Common myeloid progenitor, CD34-positive (primary cell): ENCODE measurements around the gene NOTO.
A peak's percentile ranks its signal among the peaks of the same experiment; 100 is the strongest.

Experiments used
- CTCF ChIA-PET: fragments of 350-600 bp; sonication (Branson Sonifier 250); formaldehyde crosslinking; loops from one replicate; lab custom pipeline; 2021; ENCODE audit warnings: antibody characterized with exemption; lab: Charles Lee
- POLR2A ChIA-PET: fragments of 350-600 bp; sonication (Branson Sonifier 250); formaldehyde crosslinking; loops from one replicate; lab custom pipeline; 2021; ENCODE audit warnings: antibody characterized with exemption; lab: Charles Lee
- DNase-seq, 3 donors: peaks; one replicate each; pipeline versions ENCODE4 v3.0.0 to v3.0.0-alpha.2; 2013
- H3K27ac ChIP-seq, 2 experiments: 1 replicate in 1 of 2; 2 replicates in 1 of 2; pipeline ENCODE4 v1.7.0; 2013; ENCODE audit warnings: inconsistent platforms in 2 of 2, low read length in 2 of 2, mild to moderate bottlenecking in 2 of 2, low read depth in 1 of 2, moderate library complexity in 1 of 2; ENCODE audit not compliant: severe bottlenecking in 2 of 2, insufficient read depth in 1 of 2, poor library complexity in 1 of 2
- H3K27me3 ChIP-seq, 5 experiments: replicated peaks in 2 of 5; 1 replicate in 3 of 5; 2 replicates in 2 of 5; pipeline versions ENCODE4 v1.6.1 to v1.7.0; 2013; ENCODE audit warnings: low read length in 4 of 5, mild to moderate bottlenecking in 2 of 5, moderate library complexity in 2 of 5, inconsistent platforms in 1 of 5; ENCODE audit not compliant: insufficient read depth in 5 of 5, control insufficient read depth in 4 of 5
- H3K36me3 ChIP-seq, 4 experiments: 1 replicate in 2 of 4; 2 replicates in 2 of 4; pipeline versions ENCODE4 v1.6.1 to v1.7.0; 2013; ENCODE audit warnings: low read length in 3 of 4, control low read depth in 1 of 4, mild to moderate bottlenecking in 1 of 4; ENCODE audit not compliant: control insufficient read depth in 4 of 4, insufficient read depth in 4 of 4
- H3K4me1 ChIP-seq, 4 experiments: 1 replicate in 3 of 4; 2 replicates in 1 of 4; pipeline versions ENCODE4 v1.6.1 to v1.7.1; 2013; ENCODE audit warnings: low read length in 3 of 4, mild to moderate bottlenecking in 3 of 4, control low read depth in 1 of 4, inconsistent platforms in 1 of 4, moderate library complexity in 1 of 4; ENCODE audit not compliant: control insufficient read depth in 4 of 4, insufficient read depth in 4 of 4; ENCODE audit errors: control extremely low read depth in 1 of 4
- H3K4me3 ChIP-seq, 7 experiments: 1 replicate in 4 of 7; 2 replicates in 3 of 7; pipeline versions ENCODE4 v1.5.1 to v1.7.0; 2013; ENCODE audit warnings: mild to moderate bottlenecking in 7 of 7, low read length in 6 of 7, moderate library complexity in 6 of 7, inconsistent platforms in 2 of 7, low read depth in 2 of 7, control low read depth in 1 of 7; ENCODE audit not compliant: insufficient read depth in 4 of 7, control insufficient read depth in 1 of 7; ENCODE audit errors: extremely low read depth in 1 of 7
- H3K9me3 ChIP-seq, 5 experiments: 1 replicate in 4 of 5; 2 replicates in 1 of 5; pipeline versions ENCODE4 v1.6.1 to v1.7.1; 2013; ENCODE audit warnings: low read length in 4 of 5, mild to moderate bottlenecking in 2 of 5, inconsistent platforms in 1 of 5, low read depth in 1 of 5, moderate library complexity in 1 of 5; ENCODE audit not compliant: control insufficient read depth in 4 of 5, insufficient read depth in 2 of 5; ENCODE audit errors: control extremely low read depth in 1 of 5
- WGBS: methylation state at CpG from one replicate; pipeline ENCODE4 v1.1.5; 2013; ENCODE audit not compliant: insufficient coverage; 5-methylcytosine and 5-hydroxymethylcytosine counted together

NOTO gene

GRCh38 chr2:73243884-73244570, 41.7 kb downstream of the NOTO start:
- H3K27me3 ChIP-seq: no peaks in the 10 kb centered on the region
- H3K9me3 ChIP-seq: no peaks in the 10 kb centered on the region
- DNase-seq: no peak
- WGBS: 77% methylated on average over 4 of the region's 5 CpGs
- peaks cover 33 to 91% (median 80%) of the 10 kb centered on the region in 4 experiments for H3K36me3 ChIP-seq
- ChIA-PET POLR2A (interaction anchor here (1.5 kb wide), 1 partner anchor 9 kb away, joined by 3 read pairs; no protein-coding TSS in a partner anchor), CTCF (interaction anchor here (1.0 to 1.8 kb wide), 4 partner anchors 8 to 46 kb away, joined by 4 to 7 read pairs (median 5); partner anchors contain the start of genes CCT7 and PRADC1)
- H3K27ac ChIP-seq: no peak overlapping the region
- H3K4me3 ChIP-seq: no peak overlapping the region
- no peaks in the 10 kb centered on the region for H3K4me1 ChIP-seq

GRCh38 chr2:73244580-73244979, 42.2 kb downstream of the NOTO start:
- Histone ChIP-seq H3K27me3 (no peaks in the 10 kb centered on the region), H3K4me3 (no peak overlapping the region), H3K4me1 (no peaks in the 10 kb centered on the region), H3K27ac (no peak overlapping the region), H3K9me3 (no peaks in the 10 kb centered on the region), H3K36me3 (peaks cover 36 to 91% (median 80%) of the 10 kb centered on the region in 4 experiments)
- 100% methylated on average over 2 of the region's 3 CpGs for whole genome bisulfite sequencing
- CTCF ChIA-PET: interaction anchor here (1.1 to 1.6 kb wide), 3 partner anchors 9 to 49 kb away, joined by 3 to 7 read pairs (median 5); partner anchors contain the start of gene EGR4
- POLR2A ChIA-PET: interaction anchor here (1.5 kb wide), 1 partner anchor 9 kb away, joined by 3 read pairs; no protein-coding TSS in a partner anchor
- DNase-seq: no peak

- no peak overlapping the region for H3K4me3 ChIP-seq
- POLR2A ChIA-PET: no interaction called here
These were observed 44.5 kb downstream of the NOTO start for GRCh38 chr2:73246850-73247249.

GRCh38 chr2:73249636-73250035, 47.3 kb downstream of the NOTO start:
- ChIA-PET CTCF (interaction anchor here (1.1 to 5.4 kb wide), 3 partner anchors 14 to 41 kb away, joined by 3 to 25 read pairs (median 5); partner anchors contain the start of gene PRADC1), POLR2A (no interaction called here)
- no peak overlapping the region for H3K27ac ChIP-seq
- H3K4me1 ChIP-seq: peaks cover 0 to 8% (median 0%) of the 10 kb centered on the region in 4 experiments
- no peaks in the 10 kb centered on the region for H3K27me3 ChIP-seq
- 92% methylated on average over 9 of the region's 9 CpGs for WGBS
- DNase-seq: no peak
- peaks cover 50 to 98% (median 85%) of the 10 kb centered on the region in 4 experiments for H3K36me3 ChIP-seq
- no peak overlapping the region for H3K4me3 ChIP-seq
- H3K9me3 ChIP-seq: no peaks in the 10 kb centered on the region

More at GRCh38 chr2:73246850-73247249, 44.5 kb downstream of the NOTO start:
- no peaks in the 10 kb centered on the region for H3K9me3 ChIP-seq
- no peaks in the 10 kb centered on the region for H3K4me1 ChIP-seq
- 80% methylated on average over 2 of the region's 3 CpGs for WGBS
- H3K27me3 ChIP-seq: no peaks in the 10 kb centered on the region
- peaks cover 48 to 97% (median 87%) of the 10 kb centered on the region in 4 experiments for H3K36me3 ChIP-seq
- CTCF ChIA-PET: interaction anchor here (1.1 to 1.6 kb wide), 2 partner anchors 24 to 34 kb away, joined by 4 read pairs; no protein-coding TSS in a partner anchor
- DNase-seq: no peak
- H3K27ac ChIP-seq: peak overlapping the region in 1 of 2 experiments; percentile 2

GRCh38 chr2:73250872-73251846, 48.8 kb downstream of the NOTO start:
- no peaks in the 10 kb centered on the region for H3K27me3 ChIP-seq
- no peak for DNase-seq
- ChIA-PET POLR2A (no interaction called here), CTCF (interaction anchor here (1.3 to 5.4 kb wide), 3 partner anchors 11 to 39 kb away, joined by 5 to 25 read pairs (median 5); no protein-coding TSS in a partner anchor)
- WGBS: 97% methylated on average over 12 of the region's 17 CpGs
- H3K27ac ChIP-seq: no peak overlapping the region
- H3K4me1 ChIP-seq: peaks cover 0 to 8% (median 0%) of the 10 kb centered on the region in 4 experiments
- peaks cover 35 to 94% (median 81%) of the 10 kb centered on the region in 4 experiments for H3K36me3 ChIP-seq
- H3K9me3 ChIP-seq: no peaks in the 10 kb centered on the region
- H3K4me3 ChIP-seq: no peak overlapping the region

GRCh38 chr2:73252238-73253027, 50.1 kb downstream of the NOTO start:
- peak overlapping the region in 1 of 2 experiments; percentile 51 for H3K27ac ChIP-seq
- no peak for DNase-seq
- POLR2A ChIA-PET: no interaction called here
- 94% methylated on average over 12 of the region's 17 CpGs for WGBS
- CTCF ChIA-PET: interaction anchor here (1.0 to 5.4 kb wide), 4 partner anchors 8 to 38 kb away, joined by 3 to 25 read pairs (median 5); no protein-coding TSS in a partner anchor
- H3K4me3 ChIP-seq: no peak overlapping the region
- no peaks in the 10 kb centered on the region for H3K27me3 ChIP-seq
- H3K4me1 ChIP-seq: peaks cover 0 to 8% (median 0%) of the 10 kb centered on the region in 4 experiments
- H3K36me3 ChIP-seq: peaks cover 29 to 83% (median 69%) of the 10 kb centered on the region in 4 experiments
- H3K9me3 ChIP-seq: no peaks in the 10 kb centered on the region
